CD4-positive, alpha-beta T cell treated with Interleukin-12 subunit alpha and Interleukin-12 subunit beta, for 1 hour (primary cell): Measurements from ENCODE around the gene SLC26A8.
"Not testable (repeated sequence)": the region's sequence is repeated elsewhere in the genome, so short reads cannot be mapped to it uniquely, and the experiment has no call there.

Experiments used
- DNase-seq: peaks from one replicate; pipeline ENCODE4 v3.0.0-alpha.2; 2020

Gene SLC26A8

DNA sequence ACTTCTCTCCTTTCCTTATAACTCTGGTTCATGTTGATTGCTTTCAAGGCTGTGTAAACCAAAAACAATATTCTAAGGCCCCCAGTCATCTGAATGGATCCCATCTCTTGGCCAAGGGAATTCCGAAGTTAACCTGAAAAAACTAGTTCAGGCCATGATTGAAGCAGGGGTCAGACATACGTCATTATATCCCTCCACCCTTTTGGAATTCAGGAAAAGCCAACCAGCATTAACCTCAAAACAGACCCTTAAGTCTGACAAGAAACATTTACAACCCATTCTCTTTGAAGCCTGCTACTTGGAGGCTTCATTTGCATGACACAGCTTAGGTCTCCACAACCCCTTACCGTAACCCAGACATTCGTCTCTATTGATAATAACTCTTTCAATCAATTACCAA is 39.7 kb downstream of the SLC26A8 start:
- DNase-seq: no peak

DNA sequence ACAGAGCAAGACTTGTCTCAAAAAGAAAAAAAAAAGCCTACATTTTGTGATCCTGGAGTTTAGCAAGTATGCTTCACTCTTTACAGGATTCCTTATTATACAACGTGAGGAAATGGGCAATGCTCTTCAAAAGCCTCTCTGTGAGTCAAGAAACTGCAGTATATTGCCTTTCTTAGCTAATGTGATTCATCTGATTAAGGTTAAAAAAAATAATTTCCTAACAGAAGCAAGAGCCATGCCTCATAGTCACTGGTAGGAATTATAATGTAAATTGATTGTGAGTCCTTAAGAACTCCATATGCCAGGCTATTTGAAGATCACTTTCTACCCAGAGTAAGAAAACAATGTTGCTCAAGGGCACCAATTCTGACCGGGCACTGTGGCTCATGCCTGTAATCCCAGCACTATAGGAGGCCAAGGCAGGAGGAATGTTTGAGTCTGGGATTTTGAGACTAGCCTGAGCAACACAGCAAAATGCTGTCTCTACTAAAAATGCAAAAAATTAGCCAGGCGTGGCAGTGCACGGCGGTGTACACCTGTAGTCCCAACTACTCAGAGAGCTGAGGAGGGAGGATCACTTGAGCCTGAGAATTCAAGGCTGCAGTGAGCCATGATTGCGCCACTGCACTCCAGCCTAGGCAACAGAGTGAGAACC is 43.3 kb downstream of the SLC26A8 start:
- no peak for DNase-seq

DNA sequence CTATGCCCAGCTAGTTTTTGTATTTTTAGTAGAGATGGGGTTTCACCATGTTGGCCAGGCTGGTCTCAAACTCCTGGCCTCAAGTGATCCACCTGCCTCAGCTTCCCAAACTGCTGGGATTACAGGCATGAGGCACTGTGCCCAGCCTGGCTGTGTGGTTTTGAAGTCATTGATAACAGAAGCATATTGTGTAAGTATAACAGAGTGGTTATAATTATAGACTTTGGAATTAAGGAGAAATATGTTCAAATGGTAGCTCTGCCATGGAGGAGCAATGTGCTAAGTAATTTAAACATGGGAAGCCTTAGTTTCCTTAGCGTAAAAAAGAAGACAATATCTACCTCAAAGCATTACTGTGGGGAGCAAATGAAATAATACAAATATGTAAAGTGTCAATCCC is 44.3 kb downstream of the SLC26A8 start:
- DNase-seq: not testable (repeated sequence)

DNA sequence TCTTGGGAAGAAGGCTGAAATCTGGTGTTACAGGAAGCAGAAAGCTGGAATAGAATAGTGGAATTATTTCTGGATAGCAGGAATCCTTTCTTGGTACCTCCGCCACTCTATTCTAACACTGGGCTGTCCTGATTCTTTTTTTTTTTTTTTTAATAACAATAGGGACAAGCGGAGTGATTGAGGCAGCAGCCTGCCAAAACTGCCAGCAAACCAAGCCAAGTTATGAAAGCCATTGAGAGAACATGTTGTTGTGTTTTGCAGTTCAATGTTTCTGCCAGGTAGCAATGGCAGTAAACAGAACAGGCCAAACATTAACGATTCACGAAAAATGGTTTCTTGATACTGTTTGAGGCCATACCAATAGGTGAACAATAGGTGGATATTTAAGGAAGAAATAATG is 47.1 kb downstream of the SLC26A8 start:
- no peak for DNase-seq

DNA sequence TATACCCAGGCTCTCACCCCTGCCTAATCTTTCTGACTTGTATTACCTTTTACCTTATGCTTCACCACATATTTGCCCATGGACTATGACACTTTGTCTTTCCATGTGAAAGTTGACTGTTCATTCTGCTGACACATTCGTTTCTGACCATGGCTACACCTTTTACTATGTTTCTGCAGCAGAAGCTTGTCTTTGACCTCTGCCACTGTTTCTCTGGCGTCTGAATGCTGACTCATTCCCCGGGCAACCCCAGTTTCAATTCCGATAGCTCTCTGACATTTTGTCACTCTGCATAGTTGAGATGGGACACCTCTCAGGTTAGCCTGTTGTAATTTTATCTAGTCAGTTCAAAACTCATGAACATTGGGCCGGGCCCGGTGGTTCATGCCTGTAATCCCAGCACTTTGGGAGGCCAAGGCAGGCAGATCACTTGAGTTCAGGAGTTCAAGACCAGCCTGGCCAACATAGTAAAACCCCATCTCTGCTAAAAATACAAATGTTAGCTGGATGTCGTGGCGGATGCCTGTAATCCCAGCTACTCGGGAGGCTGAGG is 50.7 kb downstream of the SLC26A8 start:
- DNase-seq: no peak

DNA sequence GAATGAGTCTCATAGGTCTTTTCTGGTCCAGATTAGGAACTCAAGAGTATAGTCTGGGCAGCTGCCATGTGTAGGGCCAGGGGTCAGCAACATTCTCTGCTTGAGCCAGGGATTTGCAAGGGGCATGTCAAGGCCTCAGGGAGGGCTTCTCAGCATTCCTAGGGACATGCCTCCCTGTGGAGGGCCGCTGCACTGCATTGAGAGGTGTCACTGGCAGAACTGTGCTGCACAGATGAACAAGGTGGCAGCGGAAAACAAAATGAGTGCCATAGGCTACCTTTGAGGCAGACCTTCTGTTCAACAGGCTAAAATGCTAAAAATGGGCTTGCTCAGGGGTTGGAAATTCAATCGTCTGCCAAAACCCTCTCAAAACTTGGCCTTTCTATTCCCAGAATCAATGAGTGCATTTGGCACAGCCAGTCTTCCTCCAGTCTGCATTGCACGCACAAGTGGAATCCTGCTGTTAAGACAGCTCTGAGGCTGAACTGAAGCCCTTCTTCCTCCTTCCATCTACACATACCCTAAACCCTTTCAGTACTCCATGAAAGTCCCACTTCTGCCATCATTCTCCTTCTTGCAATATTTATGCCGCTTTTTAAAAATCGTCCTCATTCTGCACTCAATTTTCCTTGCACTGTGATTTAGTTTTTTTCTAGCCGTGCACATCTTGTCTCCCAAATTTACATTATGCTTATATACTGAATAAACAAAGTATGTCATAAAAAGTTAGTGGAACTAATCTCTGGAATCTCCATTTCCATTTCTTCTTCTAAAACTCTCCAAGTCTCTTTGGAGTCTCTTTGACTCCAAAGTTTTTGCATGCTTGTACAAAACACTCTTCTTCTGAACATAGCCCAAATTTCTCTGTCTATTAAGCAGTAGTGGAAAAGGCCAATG is 51.7 kb downstream of the SLC26A8 start:
- no peak for DNase-seq

DNA sequence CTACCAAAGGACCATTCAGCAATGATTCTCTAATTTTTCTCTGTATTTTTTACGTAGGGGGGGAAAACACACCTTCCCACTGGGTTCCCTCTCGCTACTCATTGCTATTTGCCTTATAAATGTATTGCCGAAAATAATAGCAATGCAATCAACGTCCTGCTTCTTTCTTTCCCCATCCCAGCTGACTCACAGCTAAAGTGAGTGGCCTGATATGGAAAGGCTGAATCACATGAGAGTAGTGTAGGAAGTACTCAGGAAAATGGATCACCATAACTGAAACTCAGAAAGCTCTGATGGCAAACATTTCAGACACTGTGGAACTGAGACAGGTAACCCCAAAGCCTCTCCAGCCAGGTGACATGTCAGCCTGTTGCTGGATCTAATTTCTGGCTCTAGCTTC is 54.3 kb downstream of the SLC26A8 start:
- no peak for DNase-seq

DNA sequence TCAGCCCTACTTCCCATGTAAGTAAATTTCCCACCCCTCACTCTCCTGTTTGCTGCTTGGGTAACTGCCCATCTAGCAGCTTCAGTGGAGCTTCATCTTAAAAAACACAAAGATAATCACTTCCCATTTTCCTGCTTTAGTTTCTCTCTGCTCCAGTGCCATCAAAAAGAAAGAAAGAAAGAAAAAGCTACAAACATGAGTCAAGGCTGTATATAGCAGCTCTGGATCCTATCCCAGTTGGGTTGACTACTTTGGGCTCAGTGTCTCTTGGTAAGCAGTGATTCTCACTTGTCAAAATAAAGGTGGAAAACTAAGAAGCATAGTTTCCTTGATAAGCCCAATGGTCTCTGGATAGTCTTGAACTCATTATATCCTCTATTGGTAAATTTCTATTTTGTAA is 54.8 kb downstream of the SLC26A8 start:
- no peak for DNase-seq

DNA sequence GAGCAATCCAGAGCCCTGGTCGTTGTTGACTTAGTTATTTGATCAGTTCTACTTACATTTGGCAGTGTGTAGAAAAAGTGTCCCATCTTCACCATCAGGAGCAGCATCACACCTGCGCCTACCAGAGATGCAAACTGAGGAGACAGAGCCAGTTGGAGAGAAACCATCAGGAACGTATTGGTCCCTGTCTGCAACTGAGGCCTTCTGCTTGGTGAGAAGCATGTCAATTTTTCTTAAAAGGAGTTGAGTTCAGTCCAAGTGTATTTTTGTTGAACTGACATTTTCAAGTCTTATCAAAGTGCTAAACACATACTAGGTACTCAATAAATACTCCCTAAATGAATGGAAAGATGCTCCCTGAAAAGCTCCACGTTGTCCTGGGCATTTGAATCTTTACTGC is 55.6 kb downstream of the SLC26A8 start:
- DNase-seq: no peak

DNA sequence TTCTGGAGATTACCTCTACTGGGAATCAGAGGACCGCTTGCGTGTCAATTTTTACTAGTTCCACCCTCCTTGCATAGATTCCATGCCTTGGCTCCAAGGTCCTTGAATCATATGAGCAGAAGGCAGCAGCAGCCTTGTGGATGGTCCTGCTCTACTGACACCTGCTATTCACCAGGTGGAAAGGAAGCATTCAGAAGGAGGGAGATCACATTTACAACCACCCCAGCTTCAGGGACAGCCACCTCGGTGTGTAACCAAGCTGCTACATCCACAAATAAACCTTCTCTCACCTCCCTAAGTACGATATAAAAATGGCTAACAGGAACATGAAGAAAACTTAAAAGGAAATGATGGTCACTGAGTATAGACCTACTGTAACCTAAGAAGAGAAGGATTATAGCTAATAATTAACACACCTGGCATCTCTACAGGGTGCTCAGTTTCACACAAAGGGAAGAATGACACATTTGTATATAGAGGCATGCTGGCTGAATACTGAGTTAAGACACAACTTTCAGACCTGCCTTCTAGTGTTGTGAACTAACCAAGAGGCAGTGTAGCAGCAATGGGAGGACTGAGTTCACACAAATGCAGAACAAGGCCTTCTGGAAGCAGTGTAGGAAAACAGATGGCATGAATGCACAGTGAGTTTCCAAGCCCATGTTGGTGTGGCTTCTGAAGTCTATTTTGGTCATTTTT is 57.2 kb downstream of the SLC26A8 start:
- no peak for DNase-seq

DNA sequence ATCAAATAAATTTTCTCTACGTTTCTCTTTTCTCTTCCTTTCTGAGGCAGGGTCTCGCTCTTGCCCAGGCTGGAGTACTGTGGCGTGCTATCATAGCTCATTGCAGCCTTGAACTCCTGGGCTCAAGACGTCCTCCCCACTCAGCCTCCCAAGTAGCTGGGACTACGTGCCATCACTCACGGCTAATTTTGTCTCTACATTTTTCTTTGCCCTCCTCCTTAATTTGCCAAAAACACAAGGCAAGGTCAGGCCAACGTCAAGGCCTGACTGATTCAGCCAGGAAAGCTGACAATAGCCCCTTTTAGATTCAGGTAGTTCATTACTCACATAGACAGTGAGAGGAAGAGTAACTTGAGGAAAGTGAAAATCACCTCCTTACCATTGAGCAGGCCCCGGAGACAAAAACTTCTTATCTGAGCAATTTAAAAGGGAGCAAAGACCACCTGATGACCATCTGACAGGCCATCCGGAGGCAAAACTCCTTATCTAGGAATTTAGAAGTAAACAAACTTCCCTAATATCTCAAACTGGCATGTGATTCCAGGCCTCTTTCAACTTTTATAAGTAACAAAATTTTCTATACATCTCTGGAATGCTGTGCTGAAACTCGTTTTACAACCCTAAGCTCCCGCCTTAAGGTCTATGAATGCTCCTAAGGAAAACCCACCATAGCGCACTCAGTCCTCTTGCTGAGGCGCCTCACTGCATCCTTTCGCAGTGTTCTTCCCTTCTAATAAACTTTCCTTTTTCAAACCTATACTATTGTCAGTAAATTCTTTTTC is 61.5 kb downstream of the SLC26A8 start:
- no peak for DNase-seq

DNA sequence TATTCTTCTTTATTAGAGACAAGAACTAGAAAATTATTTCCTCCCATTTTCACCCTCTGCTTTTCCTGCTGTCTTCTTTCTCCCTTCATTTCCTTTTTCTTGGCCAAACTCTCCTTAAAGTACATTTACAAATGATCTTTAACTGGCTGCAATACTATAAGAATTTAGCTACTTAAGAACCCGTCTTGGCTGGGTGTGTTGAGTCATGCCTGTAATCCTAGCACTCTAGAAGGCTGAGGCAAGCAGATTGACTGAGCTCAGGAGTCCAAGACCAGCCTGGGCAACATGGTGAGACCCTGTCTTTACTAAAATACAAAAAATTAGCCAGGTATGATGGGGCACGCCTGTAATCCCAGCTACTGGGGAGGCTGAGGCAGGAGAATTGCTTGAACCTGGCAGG is 64.3 kb downstream of the SLC26A8 start:
- DNase-seq: no peak

DNA sequence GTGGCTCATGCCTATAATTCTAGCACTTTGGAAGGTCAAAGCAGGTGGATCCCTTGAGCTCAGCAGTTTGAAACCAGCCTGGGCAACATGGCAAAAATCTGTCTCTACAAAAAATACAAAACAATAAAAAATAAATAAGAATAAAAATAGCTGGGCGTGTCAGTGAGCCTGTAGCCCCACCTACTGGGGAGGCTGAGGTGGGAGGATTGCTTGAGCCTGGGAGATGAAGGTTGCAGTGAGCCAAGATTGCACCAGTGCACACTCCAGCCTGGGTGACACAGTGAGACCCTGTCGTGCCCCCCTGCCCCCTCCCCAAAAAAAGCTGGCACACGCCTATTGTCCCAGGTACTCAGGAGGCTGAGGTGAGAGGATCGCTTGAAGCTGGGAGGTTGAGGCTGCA is 68.5 kb downstream of the SLC26A8 start:
- peak; percentile 10 for DNase-seq

DNA sequence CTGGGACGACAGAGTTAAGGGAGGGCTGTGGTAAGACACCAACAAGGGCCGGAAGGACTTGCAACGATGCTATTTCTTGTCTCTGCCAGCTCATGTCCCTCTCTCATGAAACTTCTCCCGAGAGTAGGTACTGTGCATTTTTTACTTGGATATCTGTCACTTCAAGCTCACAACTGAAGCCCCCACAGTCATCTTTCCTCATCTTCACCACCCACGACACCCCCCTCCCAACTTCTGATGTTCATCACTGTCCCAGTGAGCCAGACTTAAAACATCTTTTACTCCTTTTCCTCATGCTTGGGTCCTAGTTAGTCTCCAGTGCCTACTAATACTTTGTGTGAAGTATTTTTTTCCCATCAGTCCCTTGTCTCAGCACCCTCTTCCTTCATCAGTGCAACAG is 68.9 kb downstream of the SLC26A8 start:
- no peak for DNase-seq

DNA sequence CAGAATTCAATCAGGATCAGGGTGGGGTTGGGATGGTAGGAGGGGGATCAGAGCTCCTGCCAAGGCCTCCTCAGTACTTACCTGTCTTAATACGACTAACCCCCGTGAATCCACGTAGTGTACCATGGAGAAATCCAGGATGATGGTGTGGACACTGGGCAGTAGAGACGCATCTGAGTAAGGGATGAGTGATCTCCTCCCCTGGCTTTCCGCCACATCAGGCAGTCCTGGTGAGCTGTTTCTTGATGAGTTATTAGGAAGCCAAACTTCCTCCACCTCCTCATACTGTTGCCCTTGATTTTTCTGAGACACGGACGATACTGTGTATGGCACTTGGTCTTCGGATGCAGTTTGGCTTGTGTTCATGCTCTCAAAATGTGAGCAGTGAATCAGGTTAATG is 69.4 kb downstream of the SLC26A8 start:
- no peak for DNase-seq

DNA sequence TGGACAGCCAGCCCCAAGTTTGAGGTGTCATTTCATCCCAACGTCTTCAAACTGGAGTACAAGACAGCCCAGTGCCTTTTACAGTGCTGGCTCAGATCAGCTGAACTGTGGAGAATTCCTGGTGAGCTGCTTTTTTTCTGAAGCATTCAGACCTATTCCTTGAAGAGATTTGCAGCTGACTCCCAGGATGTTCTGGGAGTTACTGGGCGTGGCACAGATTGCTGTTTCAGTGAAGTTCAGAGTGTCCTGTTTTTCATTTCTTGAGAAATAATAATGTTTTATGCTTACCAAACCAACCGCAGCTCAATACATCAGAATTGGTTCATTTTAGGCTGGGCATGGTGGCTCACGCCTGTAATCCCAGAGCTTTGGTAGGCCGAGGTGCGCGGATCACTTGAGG is 70.1 kb downstream of the SLC26A8 start:
- DNase-seq: no peak

DNA sequence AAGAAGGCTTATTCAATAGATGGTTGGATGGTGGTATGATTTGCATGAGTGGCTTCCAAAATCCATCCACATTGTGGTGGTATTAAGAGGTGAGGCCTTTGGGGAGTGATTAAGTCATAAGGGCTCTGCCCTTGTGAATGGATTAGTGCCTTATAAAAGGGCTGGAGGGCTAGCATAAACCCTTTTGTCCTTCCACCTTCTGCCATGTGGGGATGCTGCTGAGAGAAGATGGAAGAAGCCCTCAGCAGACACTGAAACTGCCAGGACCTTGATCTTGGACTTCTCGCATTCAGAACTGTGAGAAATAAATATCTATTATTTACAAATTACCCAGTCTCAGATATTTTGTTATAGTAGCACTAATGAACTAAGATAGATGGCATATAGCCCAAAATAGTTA is 75.7 kb downstream of the SLC26A8 start:
- no peak for DNase-seq

DNA sequence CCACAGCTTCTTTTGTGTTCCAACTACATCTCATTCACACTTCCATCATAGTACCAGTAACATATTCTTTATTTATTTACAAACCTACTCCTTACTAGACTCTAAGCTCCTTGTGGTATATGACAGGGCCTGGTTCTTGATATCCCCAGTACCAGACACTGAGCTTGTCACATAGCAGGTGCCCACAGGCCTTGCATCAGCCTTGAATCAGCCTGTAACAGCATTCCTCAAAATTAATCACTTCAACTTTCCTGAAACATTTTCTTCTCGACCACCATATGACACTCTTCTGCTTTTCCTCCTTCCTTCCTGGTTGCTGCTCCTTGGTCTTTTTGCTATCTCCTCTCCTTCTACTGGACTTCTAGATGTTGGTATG is 78.8 kb downstream of the SLC26A8 start:
- no peak for DNase-seq

DNA sequence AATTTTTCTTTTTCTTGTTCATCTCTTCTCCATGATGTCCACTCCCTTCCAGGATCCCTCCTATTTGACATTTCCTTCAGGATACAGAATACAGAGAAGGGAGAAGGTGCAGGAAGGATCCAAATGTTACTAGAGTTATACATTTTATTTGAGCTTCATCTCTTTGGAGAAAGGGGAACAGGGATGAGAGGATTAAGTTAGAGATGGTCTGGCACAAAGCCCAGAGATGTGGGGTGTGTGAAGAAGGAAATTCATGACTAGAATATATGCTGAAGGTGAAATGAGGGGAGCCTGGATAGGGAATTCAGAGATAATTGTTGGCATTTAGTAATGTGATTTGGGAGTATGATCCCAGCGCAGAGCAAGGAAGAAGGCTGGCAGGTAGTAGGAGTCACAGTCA is 81.1 kb downstream of the SLC26A8 start:
- DNase-seq: no peak

DNA sequence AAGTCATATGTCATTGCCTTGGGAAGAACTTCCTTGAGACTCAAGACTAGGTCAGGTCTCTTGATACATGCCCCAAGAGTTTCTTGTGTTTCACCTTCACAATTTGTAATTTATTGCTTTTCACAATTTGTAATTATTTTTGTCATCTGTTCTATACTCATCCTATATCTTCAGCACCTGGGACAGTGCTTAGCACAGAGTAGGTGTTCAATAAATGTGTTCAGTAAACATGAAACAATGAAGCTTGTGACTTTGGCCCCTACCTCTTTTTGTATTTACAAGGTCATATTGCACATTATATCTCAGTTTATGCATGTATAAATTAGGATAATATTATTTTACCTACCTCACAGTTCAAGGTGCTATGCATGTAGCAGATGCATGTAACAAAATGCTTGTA is 82.1 kb downstream of the SLC26A8 start:
- DNase-seq: no peak

DNA sequence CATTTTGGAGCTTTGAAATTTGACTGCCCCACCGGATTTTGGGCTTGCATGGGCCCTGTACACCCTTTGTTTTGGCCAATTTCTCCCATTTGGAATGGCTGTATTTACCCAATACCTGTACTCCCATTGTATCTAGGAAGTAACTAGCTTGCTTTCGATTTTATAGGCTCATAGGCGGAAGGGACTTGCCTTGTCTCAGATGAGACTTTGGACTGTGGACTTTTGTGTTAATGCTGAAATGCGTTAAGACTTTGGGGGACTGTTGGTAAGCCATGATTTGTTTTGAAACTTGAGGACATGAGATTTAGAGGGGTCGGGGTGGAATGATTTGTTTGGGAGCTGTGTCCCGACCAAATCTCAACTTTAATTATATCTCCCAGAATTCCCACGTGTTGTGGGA is 83.3 kb downstream of the SLC26A8 start:
- not testable (repeated sequence) for DNase-seq

DNA sequence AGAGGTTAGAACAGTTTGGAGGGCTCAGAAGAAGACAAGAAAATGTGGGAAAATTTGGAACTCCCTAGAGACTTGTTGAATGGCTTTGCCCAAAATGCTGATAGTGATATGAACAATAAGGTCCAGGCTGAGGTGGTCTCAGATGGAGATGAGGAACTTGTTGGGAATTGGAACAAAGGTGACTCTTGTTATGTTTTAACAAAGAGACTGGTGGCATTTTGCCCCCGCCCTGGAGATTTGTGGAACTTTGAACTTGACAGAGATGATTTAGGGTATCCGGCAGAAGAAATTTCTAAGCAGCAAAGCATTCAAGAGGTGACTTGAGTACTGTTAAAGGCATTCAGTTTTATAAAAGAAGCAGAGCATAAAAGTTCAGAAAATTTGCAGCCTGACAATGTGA is 84.4 kb downstream of the SLC26A8 start:
- not testable (repeated sequence) for DNase-seq

DNA sequence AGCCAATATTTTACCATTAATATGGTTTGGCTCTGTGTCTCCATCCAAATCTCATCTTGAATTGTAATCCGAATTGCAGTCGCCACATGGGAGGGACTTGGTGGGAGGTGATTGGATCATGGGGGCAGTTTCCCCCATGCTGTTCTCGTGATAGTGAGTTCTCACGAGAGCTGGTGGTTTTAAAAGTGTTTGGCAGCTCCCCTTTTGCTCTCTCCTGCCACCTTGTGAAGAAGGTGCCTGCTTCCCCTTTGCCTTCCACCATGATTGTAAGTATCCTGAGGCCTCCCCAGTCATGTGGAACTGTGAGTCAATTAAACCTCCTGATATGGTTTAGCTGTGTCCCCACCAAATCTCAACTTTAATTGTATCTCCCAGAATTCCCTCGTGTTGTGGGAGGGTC is 85.2 kb downstream of the SLC26A8 start:
- DNase-seq: not testable (repeated sequence)
